HG03439 (cell line): ENCODE measurements around the gene ANXA8L1.
"Not testable (repeated sequence)": the region's sequence is repeated elsewhere in the genome, so short reads cannot be mapped to it uniquely, and the experiment has no call there.

Source experiments
- ATAC-seq: cut with Tn5 transposase; IDR thresholded peaks from one replicate; pipeline ENCODE4 v1.9.1; 2021; ENCODE audit warnings: mild to moderate bottlenecking, moderate library complexity; ENCODE audit not compliant: unreplicated experiment

ANXA8L1 gene

DNA sequence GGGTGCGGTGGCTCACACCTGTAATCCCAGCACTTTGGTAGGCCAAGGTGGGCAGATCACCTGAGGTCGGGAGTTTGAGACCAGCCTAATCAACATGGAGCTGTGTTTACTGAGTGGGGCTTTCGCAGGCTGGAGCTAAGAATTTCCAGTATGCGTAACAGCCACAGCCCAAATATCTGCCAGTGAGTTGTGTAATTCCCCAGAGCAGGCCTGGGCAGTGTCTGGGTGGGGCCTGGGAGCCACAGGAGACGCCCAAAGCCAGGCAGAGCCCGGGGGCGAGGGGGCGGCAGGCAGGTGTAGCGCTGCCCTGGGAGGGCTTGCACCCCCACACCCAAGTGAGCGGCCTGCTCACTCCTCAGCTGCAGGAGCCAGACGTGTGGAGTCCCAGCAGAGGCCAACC is at the start of gene ANXA8L1:
ANXA8L1 (plus strand) TSS at position 371 of the 400 bp plus-strand sequence. CDS start 76 bp downstream, outside the sequence.
- not testable (repeated sequence) for ATAC-seq

DNA sequence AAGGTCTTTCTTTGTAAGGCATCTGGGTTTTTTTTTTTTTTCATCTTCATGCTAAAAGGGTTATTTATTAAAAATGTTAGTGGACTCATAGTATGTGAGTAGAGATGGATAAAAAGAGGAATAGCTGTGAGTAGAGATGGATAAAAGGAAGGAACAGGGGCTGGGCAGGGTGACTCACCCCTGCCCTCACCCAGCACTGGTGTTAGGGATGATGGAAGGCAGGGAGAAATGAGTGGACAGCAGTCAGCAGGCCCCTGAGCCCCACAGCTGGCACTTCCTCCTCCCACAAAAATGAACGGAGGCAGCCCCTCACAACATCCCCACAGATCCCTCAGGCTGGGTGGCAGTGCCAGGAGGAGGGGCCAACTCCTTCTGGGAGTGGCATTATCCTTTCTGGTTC is 49.5 kb upstream of the ANXA8L1 start:
- no peak for ATAC-seq

- no peak for ATAC-seq
Observed at GRCh38 chr10:46326971-46327370, 48.6 kb upstream of the ANXA8L1 start.

DNA sequence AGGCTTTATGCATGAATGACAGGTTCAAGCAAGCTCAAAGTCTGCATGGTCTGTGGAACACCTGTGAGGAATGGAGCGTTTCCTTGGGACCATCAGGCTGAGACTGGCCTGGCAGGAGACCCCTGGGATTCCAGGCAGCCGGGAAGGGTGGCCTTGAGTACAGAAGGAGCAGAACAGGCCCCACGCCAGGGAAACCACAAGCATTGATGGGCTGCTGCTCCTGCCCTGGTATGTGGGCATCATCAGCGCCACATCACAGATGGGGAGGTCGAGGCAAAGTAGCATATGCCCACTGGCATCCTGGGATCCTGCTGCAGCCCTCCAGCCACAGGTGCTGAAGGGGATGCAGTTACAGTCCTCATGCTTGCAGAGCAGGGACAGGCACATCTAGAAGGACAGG is 47.9 kb upstream of the ANXA8L1 start:
- no peak for ATAC-seq

DNA sequence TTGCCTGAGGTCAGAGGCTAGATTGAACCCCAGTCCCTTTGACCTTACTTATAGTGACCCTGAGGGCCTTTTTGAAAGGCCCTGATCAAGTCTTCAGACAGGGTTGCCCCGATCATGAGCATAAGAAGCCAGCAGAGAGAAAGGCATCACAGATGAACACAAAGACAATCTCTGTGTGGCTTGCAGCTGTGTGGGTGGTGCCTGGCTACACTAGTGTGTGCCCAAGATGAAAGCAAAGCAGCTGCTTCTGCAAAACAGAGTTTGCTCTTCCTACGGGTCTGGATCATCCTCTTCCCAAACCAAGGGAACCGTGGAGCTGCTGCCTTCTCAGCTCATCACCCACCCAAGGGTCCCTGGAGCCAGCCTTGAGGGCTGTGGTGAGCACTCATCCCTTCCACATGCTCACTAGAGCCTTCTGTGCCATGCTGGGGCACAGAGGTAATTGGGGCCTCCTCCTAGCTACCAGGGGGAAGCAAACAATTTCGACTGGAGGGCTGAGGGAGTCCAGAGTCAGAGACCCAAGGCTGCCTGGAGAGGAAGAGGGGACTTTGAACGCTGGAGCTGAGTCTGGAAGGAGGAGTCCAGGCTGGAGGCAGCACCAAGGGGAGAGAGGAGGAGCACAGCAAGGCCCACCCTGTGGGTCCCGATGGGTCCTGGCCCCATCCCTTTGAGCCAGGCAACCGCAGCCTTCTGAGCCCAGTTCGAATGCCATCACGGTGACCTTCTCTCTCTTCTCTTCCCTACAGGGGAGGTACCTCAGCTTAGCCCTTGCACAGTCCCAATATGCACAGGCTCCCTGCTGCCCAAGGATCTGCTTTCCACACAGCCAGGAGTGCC is 46.5 kb upstream of the ANXA8L1 start:
- no peak for ATAC-seq

- ATAC-seq, result no peak
Observed at GRCh38 chr10:46329690-46330016, 45.9 kb upstream of the ANXA8L1 start.

DNA sequence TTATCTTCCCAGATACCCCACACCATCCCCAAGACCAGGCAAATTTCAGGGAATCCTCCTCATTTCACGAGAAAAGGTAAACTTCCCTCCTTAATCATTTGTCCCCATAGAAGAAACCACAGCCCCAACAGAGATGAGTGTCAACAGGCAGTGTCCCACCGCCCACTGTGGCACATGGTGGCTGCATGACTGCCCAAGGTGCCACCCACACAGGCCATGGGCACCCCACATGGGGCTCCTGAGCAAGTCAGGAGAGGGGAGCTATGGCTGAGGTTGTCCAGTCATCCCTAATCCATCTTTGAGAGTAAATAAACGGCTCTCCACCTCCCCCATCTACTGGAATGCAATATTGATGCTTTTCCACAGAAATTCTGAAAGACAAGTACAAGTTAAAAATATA is 44.7 kb upstream of the ANXA8L1 start:
- no peak for ATAC-seq

GRCh38 chr10:46365484-46365883 is 10.1 kb upstream of the ANXA8L1 start:
- not testable (repeated sequence) for ATAC-seq

DNA sequence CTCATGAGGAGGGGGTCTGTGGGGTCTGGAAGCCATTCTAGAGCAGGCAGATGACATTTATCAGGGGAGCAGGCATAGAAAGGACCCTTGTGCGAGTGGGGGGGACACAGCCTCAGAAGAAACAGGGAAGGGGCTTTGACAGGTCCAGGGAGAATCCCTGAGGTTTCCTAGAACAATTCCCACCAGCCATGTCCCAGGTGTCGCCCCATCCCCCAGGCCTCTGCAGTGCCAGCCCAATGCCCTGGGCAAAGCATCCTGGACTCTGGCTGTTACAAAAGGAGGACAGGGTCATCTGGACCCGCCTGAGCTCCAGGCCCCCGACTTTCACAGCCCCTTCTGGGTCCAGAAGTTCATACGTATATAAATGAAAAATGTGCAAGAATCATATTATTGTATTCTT is 8.4 kb upstream of the ANXA8L1 start:
- ATAC-seq, result not testable (repeated sequence)

DNA sequence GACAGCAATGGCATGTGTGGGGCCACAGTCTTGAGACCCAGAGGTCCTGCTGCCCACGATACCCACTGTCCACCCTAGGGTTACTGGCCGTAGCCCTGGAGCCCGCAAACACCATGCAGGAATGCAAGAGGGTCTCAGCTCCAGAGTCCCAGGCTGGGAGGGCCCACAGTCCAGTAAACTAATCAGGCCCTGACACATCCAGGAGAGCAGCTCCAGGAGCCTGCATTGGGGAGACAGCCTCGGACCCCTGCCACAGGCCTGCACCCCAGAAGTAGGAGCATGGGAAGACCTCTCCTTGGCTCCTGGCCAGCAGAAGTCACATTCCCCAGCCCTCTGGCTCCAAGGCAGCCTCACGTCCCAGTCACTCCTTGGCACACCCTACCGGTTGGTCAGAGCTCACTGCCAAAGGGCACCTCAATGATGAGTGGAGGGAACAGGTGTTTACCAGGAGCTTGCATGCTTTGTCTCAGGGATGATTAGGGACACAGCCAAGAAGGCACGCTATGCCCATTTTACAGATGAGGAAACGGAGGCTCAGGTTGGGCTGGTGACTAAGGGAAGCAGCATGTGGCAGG is 7.8 kb upstream of the ANXA8L1 start:
- ATAC-seq, result not testable (repeated sequence)

DNA sequence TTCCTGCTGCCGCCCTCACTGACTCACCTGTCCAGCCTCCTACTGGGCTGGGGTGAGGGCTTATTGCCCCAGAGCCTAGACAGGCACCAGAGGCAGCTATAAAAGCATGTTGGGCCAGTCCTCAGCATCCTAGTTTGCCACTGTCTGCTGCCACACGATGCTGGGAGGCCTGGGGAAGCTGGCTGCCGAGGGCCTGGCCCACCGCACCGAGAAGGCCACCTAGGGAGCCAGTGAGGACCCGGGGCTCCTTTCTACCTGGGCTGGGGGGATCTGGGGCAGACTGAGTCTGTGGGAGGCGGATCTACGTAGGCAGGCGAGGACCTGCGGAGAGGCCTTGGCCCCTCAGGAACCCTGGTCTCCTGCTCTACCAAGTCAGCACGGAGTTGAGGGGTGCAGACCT is 6.6 kb upstream of the ANXA8L1 start:
- not testable (repeated sequence) for ATAC-seq

GRCh38 chr10:46374410-46374809 is 1.2 kb upstream of the ANXA8L1 start:
- ATAC-seq, result not testable (repeated sequence)

- ATAC-seq, result not testable (repeated sequence)
Observed at GRCh38 chr10:46377022-46377421, 1.4 kb downstream of the ANXA8L1 start.

- not testable (repeated sequence) for ATAC-seq
Observed at GRCh38 chr10:46377651-46378050, 2.1 kb downstream of the ANXA8L1 start.

DNA sequence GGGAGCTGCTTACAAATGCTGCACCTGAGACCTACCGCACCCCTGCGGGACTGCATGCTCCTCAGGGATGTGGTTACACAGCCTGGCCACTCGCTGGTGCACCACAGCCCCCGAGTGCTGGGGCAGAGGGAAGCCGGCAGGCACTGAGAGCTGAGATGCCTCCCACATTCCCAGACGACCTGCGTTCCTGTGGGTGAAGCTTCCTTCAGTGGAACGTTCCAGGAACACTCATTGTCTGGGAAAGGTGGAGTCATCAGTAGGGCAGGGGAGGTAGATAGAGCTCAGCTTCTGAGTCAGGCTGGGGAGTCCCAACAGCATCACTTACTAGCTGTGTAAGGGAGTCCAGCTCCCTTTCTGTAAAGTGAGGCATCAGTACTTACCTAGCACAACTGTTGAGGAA is 2.5 kb downstream of the ANXA8L1 start:
- ATAC-seq, result not testable (repeated sequence)

- not testable (repeated sequence) for ATAC-seq
Observed at GRCh38 chr10:46379233-46379848, 3.8 kb downstream of the ANXA8L1 start.

GRCh38 chr10:46385858-46386257 is 10.3 kb downstream of the ANXA8L1 start:
- not testable (repeated sequence) for ATAC-seq

GRCh38 chr10:46386694-46387093 is 11.1 kb downstream of the ANXA8L1 start:
- peak; percentile 63 for ATAC-seq

GRCh38 chr10:46387309-46387902 is 11.8 kb downstream of the ANXA8L1 start:
- not testable (repeated sequence) for ATAC-seq

- ATAC-seq, result not testable (repeated sequence)
Observed at GRCh38 chr10:46391422-46391821, 15.8 kb downstream of the ANXA8L1 start.

- ATAC-seq, result not testable (repeated sequence)
Observed at GRCh38 chr10:46396441-46397279, 21.1 kb downstream of the ANXA8L1 start.
